GM18526 (cell line): ENCODE results near the gene KCNH1.

Experiments
- POLR2A ChIP-seq: IDR thresholded peaks from 3 replicates; pipeline ENCODE4 v1.6.1; 2011; ENCODE audit not compliant: insufficient read length; ENCODE audit errors: extremely low read depth

The KCNH1 gene

GRCh38 chr1:210754878-210755665 is 378.9 kb downstream of the KCNH1 start:
- TF ChIP-seq POLR2A, result no peak

GRCh38 chr1:210751911-210752310 is 382.0 kb downstream of the KCNH1 start:
- no peak for TF ChIP-seq POLR2A

- no peak for TF ChIP-seq POLR2A
Observed at GRCh38 chr1:210750468-210750867, 383.5 kb downstream of the KCNH1 start.

GRCh38 chr1:210748796-210749195 is 385.2 kb downstream of the KCNH1 start:
- TF ChIP-seq POLR2A, result no peak

- TF ChIP-seq POLR2A, result no peak
Observed at GRCh38 chr1:210747890-210748289, 386.1 kb downstream of the KCNH1 start.

- no peak for TF ChIP-seq POLR2A
Observed at GRCh38 chr1:210747112-210747511, 386.8 kb downstream of the KCNH1 start.

- no peak for TF ChIP-seq POLR2A
Observed at GRCh38 chr1:210746024-210746731, 387.8 kb downstream of the KCNH1 start.

GRCh38 chr1:210743038-210743437 is 390.9 kb downstream of the KCNH1 start:
- TF ChIP-seq POLR2A, result no peak

GRCh38 chr1:210741564-210741963 is 392.4 kb downstream of the KCNH1 start:
- no peak for TF ChIP-seq POLR2A

- TF ChIP-seq POLR2A, result no peak
Observed at GRCh38 chr1:210739627-210740026, 394.3 kb downstream of the KCNH1 start.

- TF ChIP-seq POLR2A, result no peak
Observed at GRCh38 chr1:210738256-210738655, 395.7 kb downstream of the KCNH1 start.

GRCh38 chr1:210736713-210737112 is 397.2 kb downstream of the KCNH1 start:
- TF ChIP-seq POLR2A, result no peak

- TF ChIP-seq POLR2A, result no peak
Observed at GRCh38 chr1:210731597-210731996, 402.4 kb downstream of the KCNH1 start.

- TF ChIP-seq POLR2A, result no peak
Observed at GRCh38 chr1:210731193-210731592, 402.8 kb downstream of the KCNH1 start.

- TF ChIP-seq POLR2A, result no peak
Observed at GRCh38 chr1:210730023-210730422, 403.9 kb downstream of the KCNH1 start.

GRCh38 chr1:210728437-210729149 is 405.4 kb downstream of the KCNH1 start:
- TF ChIP-seq POLR2A, result no peak
